Ureter (tissue), 1 donor: ENCODE data around the gene NGF. TPM values are rescaled to one million over a fixed set of nuclear protein-coding genes. Genes with fewer than 3 reads are reported as not detected.

Experiments used
- DNase-seq: peaks from one replicate; pipeline ENCODE4 v3.0.0-alpha.2; 2020; ENCODE audit warnings: low spot score
- total RNA-seq: library from RNA; stranded (reverse); gene quantifications from one replicate; pipeline ENCODE4 v1.2.4, GENCODE V29; 2023
- donor health status: DM: yes; HTN: yes; CAD: no.

NGF gene
- total RNA-seq, 1 donor from 2014 or later = 3.6 TPM

- no peak for DNase-seq
Measured at GRCh38 chr1:115336741-115337140, 1.3 kb downstream of the NGF start.

GRCh38 chr1:115332813-115333608 lies 5.0 kb downstream of the NGF start:
- DNase-seq = no peak

GRCh38 chr1:115331558-115332331 lies 6.3 kb downstream of the NGF start:
- DNase-seq = no peak

GRCh38 chr1:115330480-115331013 lies 7.5 kb downstream of the NGF start:
- no peak for DNase-seq

GRCh38 chr1:115329965-115330364 lies 8.1 kb downstream of the NGF start:
- DNase-seq = no peak

- no peak for DNase-seq
Measured at GRCh38 chr1:115327270-115327669, 10.8 kb downstream of the NGF start.

GRCh38 chr1:115326419-115326818 lies 11.6 kb downstream of the NGF start:
- no peak for DNase-seq

GRCh38 chr1:115325874-115326273 lies 12.2 kb downstream of the NGF start:
- no peak for DNase-seq

- DNase-seq = no peak
Measured at GRCh38 chr1:115324649-115325420, 13.2 kb downstream of the NGF start.

- DNase-seq = no peak
Measured at GRCh38 chr1:115323366-115324004, 14.6 kb downstream of the NGF start.

GRCh38 chr1:115322631-115323030 lies 15.4 kb downstream of the NGF start:
- DNase-seq = no peak

- no peak for DNase-seq
Measured at GRCh38 chr1:115320377-115320776, 17.7 kb downstream of the NGF start.

GRCh38 chr1:115319706-115320105 lies 18.3 kb downstream of the NGF start:
- no peak for DNase-seq

GRCh38 chr1:115317101-115318012 lies 20.7 kb downstream of the NGF start:
- no peak for DNase-seq

GRCh38 chr1:115314765-115315164 lies 23.3 kb downstream of the NGF start:
- DNase-seq = no peak

GRCh38 chr1:115314092-115314491 lies 24.0 kb downstream of the NGF start:
- no peak for DNase-seq

GRCh38 chr1:115313182-115313581 lies 24.9 kb downstream of the NGF start:
- no peak for DNase-seq

GRCh38 chr1:115312742-115313141 lies 25.3 kb downstream of the NGF start:
- DNase-seq = no peak

GRCh38 chr1:115311474-115311989 lies 26.5 kb downstream of the NGF start:
- no peak for DNase-seq
